Kidney epithelial cell (primary cell): ENCODE measurements around the gene LYPD6B. TPM values are rescaled to one million over a fixed set of nuclear protein-coding genes. Genes with fewer than 3 reads are reported as not detected.

Experiments
- DNase-seq: peaks from one replicate; pipeline ENCODE4 v3.0.0-alpha.2; 2010; ENCODE audit warnings: low read depth
- H3K27me3 ChIP-seq: 2 replicates; pipeline ENCODE4 v1.6.0; 2011; ENCODE audit warnings: low read length; ENCODE audit not compliant: control insufficient read depth, insufficient read depth
- H3K36me3 ChIP-seq: 2 replicates; pipeline ENCODE4 v1.5.1; 2011; ENCODE audit warnings: low read length; ENCODE audit not compliant: control insufficient read depth, insufficient read depth
- H3K4me3 ChIP-seq: 2 replicates; pipeline ENCODE4 v1.5.1; 2011; ENCODE audit warnings: low read depth, mild to moderate bottlenecking, control low read depth, low read length
- total RNA-seq: library from RNA; depleted of rRNA; stranded (reverse); fragments of >200 nt; gene quantifications from 2 replicates; pipeline ENCODE4 v1.2.3, GENCODE V29; 2015
- TF ChIP-seq, protein P1 (sequence below): IDR thresholded peaks from 2 replicates; pipeline ENCODE4 v1.5.1; 2011; ENCODE audit warnings: mild to moderate bottlenecking, moderate library complexity, low read length, control low read depth, inconsistent platforms; ENCODE audit not compliant: insufficient read depth, poor library complexity, severe bottlenecking

LYPD6B gene
- total RNA-seq, 1 donor from 2014 or later: 5.3 TPM

DNA sequence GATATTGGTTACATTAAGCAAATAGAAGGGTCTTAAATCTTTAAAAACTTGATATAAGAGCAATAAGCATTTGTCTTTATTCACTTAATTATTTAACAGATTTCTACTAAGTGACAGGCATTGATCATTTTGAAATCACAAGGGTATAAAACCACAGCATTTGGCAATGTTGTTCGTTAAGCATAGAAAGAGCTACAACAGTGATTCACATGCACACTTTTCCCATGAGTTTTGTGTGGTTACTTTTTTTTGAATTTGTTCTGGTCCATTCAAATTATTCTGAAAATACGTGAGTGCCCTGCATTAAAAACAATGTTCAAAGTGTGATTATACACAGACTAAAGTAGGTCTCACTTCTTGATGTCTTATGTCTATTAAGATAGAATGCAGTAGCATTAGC is 52.2 kb downstream of the LYPD6B start:
- H3K36me3 ChIP-seq: no peaks in the 10 kb centered on the region
- no peaks in the 10 kb centered on the region for H3K27me3 ChIP-seq
- TF ChIP-seq, protein P1, sequence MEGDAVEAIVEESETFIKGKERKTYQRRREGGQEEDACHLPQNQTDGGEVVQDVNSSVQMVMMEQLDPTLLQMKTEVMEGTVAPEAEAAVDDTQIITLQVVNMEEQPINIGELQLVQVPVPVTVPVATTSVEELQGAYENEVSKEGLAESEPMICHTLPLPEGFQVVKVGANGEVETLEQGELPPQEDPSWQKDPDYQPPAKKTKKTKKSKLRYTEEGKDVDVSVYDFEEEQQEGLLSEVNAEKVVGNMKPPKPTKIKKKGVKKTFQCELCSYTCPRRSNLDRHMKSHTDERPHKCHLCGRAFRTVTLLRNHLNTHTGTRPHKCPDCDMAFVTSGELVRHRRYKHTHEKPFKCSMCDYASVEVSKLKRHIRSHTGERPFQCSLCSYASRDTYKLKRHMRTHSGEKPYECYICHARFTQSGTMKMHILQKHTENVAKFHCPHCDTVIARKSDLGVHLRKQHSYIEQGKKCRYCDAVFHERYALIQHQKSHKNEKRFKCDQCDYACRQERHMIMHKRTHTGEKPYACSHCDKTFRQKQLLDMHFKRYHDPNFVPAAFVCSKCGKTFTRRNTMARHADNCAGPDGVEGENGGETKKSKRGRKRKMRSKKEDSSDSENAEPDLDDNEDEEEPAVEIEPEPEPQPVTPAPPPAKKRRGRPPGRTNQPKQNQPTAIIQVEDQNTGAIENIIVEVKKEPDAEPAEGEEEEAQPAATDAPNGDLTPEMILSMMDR: no peak
- H3K4me3 ChIP-seq: no peak overlapping the region
- DNase-seq: no peak

DNA sequence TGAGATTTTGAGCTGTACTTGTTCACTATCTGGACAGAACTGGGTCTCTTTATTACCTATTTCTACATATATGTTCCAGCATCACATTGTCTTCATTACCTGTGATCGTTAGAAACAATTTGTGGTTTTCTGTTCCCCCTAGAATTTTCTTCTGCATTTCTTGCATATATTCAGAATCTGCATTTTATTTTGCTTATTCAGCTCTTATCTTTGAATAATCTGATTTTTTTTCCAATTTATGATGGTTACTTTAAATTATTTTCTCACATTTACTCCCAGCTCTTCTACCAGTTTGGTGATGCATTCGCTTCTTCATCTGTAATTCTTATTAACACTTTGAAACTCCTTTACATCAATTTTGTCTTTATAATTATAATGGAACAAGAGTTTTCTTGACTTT is 55.1 kb downstream of the LYPD6B start:
- H3K4me3 ChIP-seq: no peak overlapping the region
- TF ChIP-seq, protein P1: no peak
- H3K36me3 ChIP-seq: no peaks in the 10 kb centered on the region
- no peaks in the 10 kb centered on the region for H3K27me3 ChIP-seq
- no peak for DNase-seq

DNA sequence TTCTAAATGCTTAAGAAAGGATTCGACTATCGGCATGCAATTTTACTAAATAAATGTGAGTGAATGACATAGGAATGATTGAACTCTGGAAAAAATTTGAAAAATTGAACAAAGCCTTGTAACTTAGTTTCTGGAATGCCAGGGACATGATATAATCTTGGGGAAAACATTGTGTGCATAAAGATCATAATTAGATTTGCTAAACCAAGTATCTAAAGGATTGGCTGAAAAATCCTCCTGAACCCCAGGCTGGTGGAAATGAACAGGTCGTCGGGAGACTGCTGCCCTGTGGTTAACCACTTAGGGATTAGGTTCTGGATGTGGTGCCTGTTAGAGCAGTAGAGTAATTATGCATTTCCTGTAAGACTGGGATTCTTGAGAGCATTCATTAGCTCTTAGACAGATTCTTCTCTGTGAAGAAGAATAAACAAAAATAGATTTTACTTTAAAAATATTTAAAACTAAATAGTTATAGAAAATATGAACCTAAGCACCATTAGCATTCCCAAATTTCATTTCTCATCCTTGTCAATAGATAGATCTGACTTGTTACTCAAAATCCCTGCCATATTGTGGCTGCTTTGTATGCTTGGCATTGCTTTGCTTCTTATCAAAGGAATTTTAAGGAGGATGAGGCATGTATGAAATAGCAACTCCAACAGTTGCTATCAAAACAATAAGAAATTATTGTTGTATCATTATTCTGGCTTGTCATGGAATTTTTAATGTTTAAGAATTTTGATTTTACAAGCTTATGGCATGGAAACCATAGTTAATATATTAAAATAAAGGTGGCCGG is 55.9 kb downstream of the LYPD6B start:
- TF ChIP-seq, protein P1: no peak
- H3K4me3 ChIP-seq: no peak overlapping the region
- no peak for DNase-seq
- H3K36me3 ChIP-seq: no peaks in the 10 kb centered on the region
- H3K27me3 ChIP-seq: no peaks in the 10 kb centered on the region

DNA sequence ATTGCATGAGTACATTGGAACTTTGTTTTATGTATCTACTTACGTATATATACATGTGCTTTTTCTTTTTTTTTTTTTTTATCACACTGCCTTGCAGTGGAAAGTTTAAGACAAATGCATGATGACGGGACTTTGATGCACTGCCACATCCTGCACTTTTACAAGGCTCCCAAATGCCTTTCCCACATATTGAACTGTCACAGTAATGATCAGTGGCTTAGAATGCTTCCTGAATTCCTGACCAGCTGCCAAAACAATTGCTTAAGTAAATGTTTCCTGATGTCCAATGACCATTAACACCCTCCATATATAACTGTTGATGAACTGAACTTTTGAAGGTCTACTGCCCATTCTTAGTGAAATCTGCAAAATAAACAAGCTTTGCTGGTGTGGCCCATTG is 60.2 kb downstream of the LYPD6B start:
- no peaks in the 10 kb centered on the region for H3K36me3 ChIP-seq
- H3K4me3 ChIP-seq: no peak overlapping the region
- H3K27me3 ChIP-seq: no peaks in the 10 kb centered on the region
- TF ChIP-seq, protein P1: no peak
- no peak for DNase-seq

DNA sequence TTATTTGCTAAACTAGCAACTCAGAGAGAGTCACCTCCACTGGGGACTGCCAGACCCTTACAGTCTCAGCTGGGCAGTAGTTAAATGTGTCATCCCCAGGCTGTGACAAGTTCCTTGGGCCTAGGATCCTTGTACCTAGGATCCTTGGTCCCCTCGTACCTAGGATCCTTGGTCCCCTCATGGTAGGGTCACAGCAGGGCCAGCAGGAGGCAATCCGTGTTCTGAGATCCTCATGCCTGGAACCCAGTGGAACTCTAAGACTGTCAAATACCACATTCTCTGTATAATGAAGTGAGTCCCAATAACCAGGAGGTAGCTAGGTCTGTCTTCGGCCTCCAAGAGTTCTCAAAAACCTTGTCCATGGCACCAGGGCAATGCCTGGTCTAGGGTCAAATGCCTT is 60.8 kb downstream of the LYPD6B start:
- Histone ChIP-seq H3K4me3 (no peak overlapping the region), H3K36me3 (no peaks in the 10 kb centered on the region), H3K27me3 (no peaks in the 10 kb centered on the region)
- TF ChIP-seq, protein P1: no peak
- no peak for DNase-seq
